Inflammatory macrophage treated with lipopolysaccharide for 1 hour (primary cell): ENCODE data around the gene CSAG2.

ENCODE experiments used
- DNase-seq, 2 donors: peaks; one replicate each; pipeline ENCODE4 v3.0.0-alpha.2; 2020 to 2022

CSAG2 gene

DNA sequence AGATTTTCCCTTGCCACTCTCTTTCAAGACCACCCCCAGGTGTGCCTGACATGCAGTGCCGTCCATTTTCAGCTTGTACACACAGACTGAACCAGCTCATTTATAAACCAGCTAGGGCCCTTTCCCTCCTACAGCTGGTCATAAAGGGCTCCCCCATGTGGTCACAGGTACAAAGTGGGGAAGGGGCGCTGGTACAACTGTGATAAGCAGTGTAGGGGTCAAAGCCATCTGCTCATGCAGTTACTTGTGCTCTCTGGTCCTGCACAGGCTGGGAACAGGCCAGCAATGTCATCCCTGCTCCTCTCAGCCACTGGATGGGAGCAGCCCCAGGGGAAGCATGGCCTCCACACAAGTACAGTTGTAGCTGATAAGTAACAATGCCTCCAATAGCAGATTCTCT is 50.8 kb downstream of the CSAG2 start:
- no peak for DNase-seq
